ENCODE data around the gene HHAT. TPM values are rescaled to one million over a fixed set of nuclear protein-coding genes. Genes with fewer than 3 reads are reported as not detected.

Gene HHAT
- total RNA-seq, 2 experiments from 2014 or later = 0.99 to 1.4 TPM

- DNase-seq (no peak), ATAC-seq (no peak)
- Mint-ChIP-seq H3K36me3 (ENCODE audit: low read depth) (no peaks in the 10 kb centered on the region), H3K4me3 (no peak overlapping the region), H3K9me3 (no peaks in the 10 kb centered on the region), H3K27ac (no peak overlapping the region), H3K27me3 (peaks cover 8% of the 10 kb centered on the region), H3K4me1 (ENCODE audit: low read depth) (no peaks in the 10 kb centered on the region)
- no peak for TF ChIP-seq CTCF (IDR thresholded peaks at IDR 0.05)
- intact Hi-C loops (cut with micrococcal nuclease) = no loop called here
- POLR2A ChIA-PET = no interaction called here
- CTCF ChIA-PET = interaction anchor here (1.1 to 2.5 kb wide), 2 partner anchors 10 to 461 kb away, joined by 3 to 14 read pairs; no protein-coding TSS in a partner anchor
Observed at GRCh38 chr1:210321552-210321951, 7.2 kb upstream of the HHAT start.

- CTCF ChIA-PET = no interaction called here
Observed at GRCh38 chr1:210323957-210324356, 4.7 kb upstream of the HHAT start.

GRCh38 chr1:210325026-210325670, 3.6 kb upstream of the HHAT start:
- intact Hi-C loops (cut with micrococcal nuclease) = no loop called here
- H3K4me3 Mint-ChIP-seq = no peak overlapping the region
- H3K9me3 Mint-ChIP-seq = no peaks in the 10 kb centered on the region
- POLR2A ChIA-PET = interaction anchor here (1.4 kb wide), 1 partner anchor 49 kb away, joined by 4 read pairs; no protein-coding TSS in a partner anchor
- no peak overlapping the region for H3K27ac Mint-ChIP-seq
- peaks cover 5% of the 10 kb centered on the region for H3K27me3 Mint-ChIP-seq
- H3K36me3 Mint-ChIP-seq (ENCODE audit: low read depth) = no peaks in the 10 kb centered on the region
- TF ChIP-seq CTCF (IDR thresholded peaks at IDR 0.05) = no peak
- H3K4me1 Mint-ChIP-seq (ENCODE audit: low read depth) = peaks cover 14% of the 10 kb centered on the region
- DNase-seq = no peak
- ATAC-seq = no peak
- CTCF ChIA-PET = interaction anchor here (1.0 to 1.1 kb wide), 2 partner anchors 15 to 29 kb away, joined by 3 read pairs; no protein-coding TSS in a partner anchor

More at GRCh38 chr1:210323957-210324356, 4.7 kb upstream of the HHAT start:
- peaks cover 5% of the 10 kb centered on the region for H3K27me3 Mint-ChIP-seq
- no peak overlapping the region for H3K27ac Mint-ChIP-seq
- no peak overlapping the region for H3K4me3 Mint-ChIP-seq
- POLR2A ChIA-PET = no interaction called here
- no peaks in the 10 kb centered on the region for H3K36me3 Mint-ChIP-seq (ENCODE audit: low read depth)
- DNase-seq (no peak), ATAC-seq (no peak)
- peaks cover 8% of the 10 kb centered on the region for H3K4me1 Mint-ChIP-seq (ENCODE audit: low read depth)
- intact Hi-C loops (cut with micrococcal nuclease) = no loop called here
- TF ChIP-seq CTCF (IDR thresholded peaks at IDR 0.05) = no peak
- H3K9me3 Mint-ChIP-seq = no peaks in the 10 kb centered on the region

- Mint-ChIP-seq H3K27ac (peak overlapping the region; percentile 92), H3K9me3 (no peaks in the 10 kb centered on the region), H3K4me3 (peak overlapping the region; percentile 87), H3K4me1 (ENCODE audit: low read depth) (peaks cover 30% of the 10 kb centered on the region), H3K36me3 (ENCODE audit: low read depth) (no peaks in the 10 kb centered on the region), H3K27me3 (peaks cover 5% of the 10 kb centered on the region)
- ATAC-seq = no peak
- intact Hi-C loops (cut with micrococcal nuclease) = no loop called here
- POLR2A ChIA-PET = interaction anchor here (1.0 to 7.7 kb wide), 4 partner anchors 18 to 59 kb away, joined by 3 to 85 read pairs (median 5); no protein-coding TSS in a partner anchor
- DNase-seq = no peak
- CTCF ChIA-PET = interaction anchor here (0.7 to 1.4 kb wide), 2 partner anchors 23 to 46 kb away, joined by 3 read pairs; no protein-coding TSS in a partner anchor
- no peak for TF ChIP-seq CTCF (IDR thresholded peaks at IDR 0.05)
Observed at GRCh38 chr1:210328032-210328745, 513 bp upstream of the HHAT start.
